NCI-H1092 (cell line): ENCODE results near the gene NPHS2.
"Not testable (repeated sequence)": the region's sequence is repeated elsewhere in the genome, so short reads cannot be mapped to it uniquely, and the experiment has no call there.

Source experiments
- DNase-seq: peaks from one replicate; lab custom pipeline; 2025; lab: John Stamatoyannopoulos, UW

NPHS2 gene

DNA sequence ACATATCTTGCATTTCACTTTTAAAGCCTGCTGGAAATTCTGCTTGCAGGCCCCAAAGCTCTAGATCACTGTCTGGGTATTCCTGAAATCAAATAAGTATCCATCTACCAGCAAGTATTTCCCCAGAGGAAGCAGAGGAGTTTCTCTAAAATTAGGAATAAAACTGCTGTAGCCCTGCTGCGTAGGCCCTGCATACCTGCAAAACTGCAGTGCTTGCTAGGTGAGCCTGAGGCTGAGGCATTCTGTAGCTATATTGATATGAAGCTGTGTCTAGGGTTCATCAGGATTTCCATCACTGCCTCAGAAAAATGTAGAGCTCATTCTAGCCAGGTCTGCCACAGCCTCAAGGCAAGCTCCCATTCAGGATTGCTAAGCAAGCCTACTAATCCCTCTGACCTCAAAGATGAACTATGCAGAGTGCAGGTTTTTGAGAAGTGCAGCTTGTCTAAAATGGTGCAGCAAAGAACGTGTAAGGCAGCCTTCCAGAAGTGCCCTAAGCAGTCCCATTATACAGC is 28.7 kb downstream of the NPHS2 start:
- DNase-seq = no peak

GRCh38 chr1:179545321-179545720 is 30.4 kb downstream of the NPHS2 start:
- no peak for DNase-seq

GRCh38 chr1:179541774-179542173 is 34.0 kb downstream of the NPHS2 start:
- no peak for DNase-seq

GRCh38 chr1:179530352-179530751 is 45.4 kb downstream of the NPHS2 start:
- no peak for DNase-seq

DNA sequence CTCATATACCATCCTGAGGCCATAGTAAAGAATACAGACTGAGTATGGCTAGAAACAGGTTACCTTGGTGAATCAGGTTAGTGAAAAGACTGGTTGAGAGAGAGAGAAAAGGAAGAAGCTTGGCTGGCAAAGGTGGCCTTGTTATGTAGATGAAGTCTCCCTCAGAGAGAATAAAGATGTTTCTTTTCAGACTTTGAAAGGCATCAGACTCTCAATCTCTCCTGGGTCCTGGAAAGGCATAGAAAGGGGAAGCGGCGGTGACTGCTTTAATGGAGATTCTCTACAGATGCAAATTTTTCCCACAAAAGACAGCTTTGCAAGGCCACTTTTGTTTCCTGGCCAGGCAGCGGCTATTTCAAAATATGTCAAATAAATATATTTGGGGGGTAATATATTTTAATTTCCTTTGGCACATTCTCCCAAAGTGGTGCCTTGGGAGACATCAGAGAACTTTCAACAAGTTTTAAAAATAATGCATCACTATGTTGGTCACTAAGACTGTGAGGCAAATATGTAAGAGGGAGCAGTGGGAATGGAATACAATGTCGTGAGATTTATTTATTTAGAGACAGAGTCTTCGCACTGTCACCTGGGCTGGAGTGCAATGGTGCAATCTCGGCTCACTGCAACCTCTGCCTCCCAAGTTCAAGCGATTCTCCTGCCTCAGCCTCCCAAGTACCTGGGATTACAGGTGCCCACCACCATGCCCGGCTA is 46.1 kb downstream of the NPHS2 start:
- DNase-seq = no peak

GRCh38 chr1:179518544-179518943 is 57.2 kb downstream of the NPHS2 start:
- not testable (repeated sequence) for DNase-seq

- DNase-seq = no peak
These were observed 58.6 kb downstream of the NPHS2 start for GRCh38 chr1:179516976-179517705.

GRCh38 chr1:179510038-179510437 is 65.7 kb downstream of the NPHS2 start:
- DNase-seq = no peak

DNA sequence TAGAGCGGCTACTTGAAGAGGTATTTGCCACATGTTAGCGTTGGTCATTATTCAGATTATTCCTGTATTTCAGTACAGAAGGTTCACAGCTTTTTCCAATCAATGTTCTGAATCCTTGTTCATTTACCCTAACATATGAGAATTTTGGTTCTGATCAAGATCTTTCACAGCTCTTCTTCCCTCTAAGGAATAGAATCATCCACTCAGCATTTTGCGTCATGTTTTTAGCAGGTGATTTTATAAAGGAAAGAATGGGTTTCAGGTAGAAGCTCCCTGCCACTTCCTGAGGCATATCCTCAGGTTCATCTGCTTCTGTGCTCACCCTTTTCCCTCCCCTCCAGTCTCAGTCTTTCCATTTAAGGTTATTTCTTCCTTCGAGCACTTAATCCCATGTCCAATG is 66.4 kb downstream of the NPHS2 start:
- DNase-seq = no peak

- no peak for DNase-seq
These were observed 69.5 kb downstream of the NPHS2 start for GRCh38 chr1:179506199-179506598.
